HG03460 (cell line): ENCODE results near the gene PCED1A.
A peak's percentile ranks its signal among the peaks of the same experiment; 100 is the strongest.

Source experiments
- ATAC-seq: cut with Tn5 transposase; IDR thresholded peaks from one replicate; pipeline ENCODE4 v1.9.1; 2021; ENCODE audit not compliant: unreplicated experiment

Gene PCED1A

DNA sequence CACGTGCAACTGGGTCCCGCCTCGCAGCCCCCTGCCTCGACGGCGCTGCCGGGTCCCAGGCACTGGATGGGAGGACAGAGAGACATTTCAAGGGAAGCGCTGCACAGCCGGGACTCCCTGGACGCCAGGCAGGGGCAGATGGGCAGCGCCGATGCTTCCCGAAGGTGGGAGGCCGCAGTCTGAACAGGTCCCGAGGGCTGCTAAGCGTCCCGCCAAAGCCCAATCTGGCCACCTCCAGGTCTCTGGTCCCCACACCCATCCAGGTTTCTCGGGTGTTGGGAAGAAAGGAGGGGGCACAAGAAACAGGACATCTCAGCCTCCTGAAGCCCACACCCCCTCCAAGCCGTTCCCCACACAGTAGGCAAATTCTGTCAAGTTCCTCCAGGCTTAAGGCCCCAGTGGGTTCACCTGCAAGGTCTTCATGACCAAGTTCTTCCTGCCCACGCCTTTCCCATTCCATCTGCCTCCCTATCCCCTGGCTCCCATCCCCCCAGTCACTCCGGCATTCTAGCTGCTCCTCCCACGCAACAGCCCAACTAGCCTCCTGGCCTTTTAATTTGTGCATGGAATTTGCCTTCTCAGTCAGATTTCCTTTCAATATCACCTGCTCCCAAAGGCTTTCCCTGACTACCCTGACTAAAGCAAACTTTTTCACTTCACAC, 34.6 kb downstream of the PCED1A start:
- ATAC-seq: no peak

- no peak for ATAC-seq
These were observed 35.4 kb downstream of the PCED1A start for GRCh38 chr20:2804852-2805688.

GRCh38 chr20:2804041-2804828, 36.2 kb downstream of the PCED1A start:
- ATAC-seq: no peak

DNA sequence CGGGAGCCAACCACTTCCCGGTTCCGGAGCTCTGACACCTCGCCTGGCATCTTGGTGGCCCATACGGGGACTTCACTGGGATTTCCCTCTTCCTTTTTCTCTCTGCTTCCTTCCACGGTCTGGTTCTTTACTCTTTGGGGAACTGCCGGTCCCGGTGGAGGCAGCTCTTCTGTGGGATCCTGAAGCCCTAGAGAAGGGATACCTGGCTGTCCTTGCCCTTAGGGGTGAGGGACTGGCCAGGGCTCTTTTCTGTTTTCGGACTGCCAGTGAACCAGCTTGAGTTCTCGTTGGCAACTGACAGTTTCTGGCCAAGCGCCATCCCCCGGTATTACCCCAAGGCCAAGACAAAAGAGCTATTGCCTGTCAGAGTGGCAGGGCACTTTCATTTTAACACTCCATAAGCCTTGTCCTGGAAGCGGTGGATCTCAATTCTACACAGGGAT, 39.1 kb downstream of the PCED1A start:
- ATAC-seq: peak; percentile 9

DNA sequence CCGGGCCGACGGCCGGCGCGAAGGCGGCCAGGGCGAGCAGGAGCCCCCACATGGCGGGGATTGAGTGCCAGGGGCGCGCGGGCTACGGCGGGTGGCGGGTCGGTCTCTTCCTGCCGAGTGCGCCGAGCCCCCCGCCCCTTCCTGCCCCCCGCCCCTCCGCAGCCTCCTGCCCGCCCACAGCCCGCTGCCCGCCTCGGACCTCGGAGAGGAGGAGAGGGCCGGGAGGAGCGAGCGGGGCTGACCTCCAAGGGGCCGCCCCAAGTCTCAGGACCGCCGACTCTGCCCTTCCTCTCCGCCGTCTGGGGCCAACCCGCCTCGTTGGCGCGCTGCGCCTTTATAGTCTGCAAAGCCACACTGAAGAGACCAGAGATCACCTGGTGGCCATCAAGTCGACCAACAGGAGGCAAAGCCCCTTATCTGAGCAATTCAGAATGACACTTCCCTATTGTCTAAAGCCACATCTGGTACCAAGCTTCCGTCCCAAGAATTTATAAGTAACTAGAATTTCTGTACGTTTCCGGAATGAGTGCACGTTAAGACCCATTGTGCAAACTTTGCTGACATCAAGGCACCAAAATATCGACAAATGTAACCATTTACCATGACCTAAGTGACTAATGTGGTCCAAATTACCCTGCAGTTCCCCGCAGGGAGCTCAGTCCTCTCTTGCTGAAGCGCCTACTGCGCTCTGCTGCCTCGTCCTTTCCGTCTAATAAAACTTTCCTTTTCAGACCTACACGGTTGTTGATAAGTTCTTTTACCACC, 39.8 kb downstream of the PCED1A start, which contains the start of gene CPXM1:
CPXM1 (minus strand) TSS at position 107 of the 765 bp plus-strand sequence; CDS start at position 52, 55 bp downstream.
- ATAC-seq: peak; percentile 67

- ATAC-seq: peak; percentile 21
These were observed 40.6 kb downstream of the PCED1A start for GRCh38 chr20:2799688-2800520.

DNA sequence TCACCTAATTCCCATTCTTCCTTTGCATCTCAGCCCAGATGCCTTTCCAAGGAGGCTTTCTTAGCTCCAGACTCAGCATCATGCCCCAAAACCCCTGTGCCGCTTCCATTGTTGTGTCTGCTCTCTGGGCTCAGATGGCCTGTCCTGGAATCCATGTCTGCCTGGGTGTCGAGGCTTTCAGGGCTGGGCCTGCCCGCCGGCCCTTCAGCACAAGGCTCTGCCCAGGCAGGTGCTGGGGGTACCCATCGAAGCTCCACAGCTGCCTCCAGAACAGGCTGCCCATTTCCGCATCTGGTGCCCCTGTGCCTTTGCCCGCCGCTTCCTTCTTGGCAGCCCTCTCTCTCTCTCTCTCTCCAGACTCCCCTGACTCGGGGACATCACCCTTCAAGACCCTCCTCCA, 41.2 kb downstream of the PCED1A start:
- ATAC-seq: no peak

DNA sequence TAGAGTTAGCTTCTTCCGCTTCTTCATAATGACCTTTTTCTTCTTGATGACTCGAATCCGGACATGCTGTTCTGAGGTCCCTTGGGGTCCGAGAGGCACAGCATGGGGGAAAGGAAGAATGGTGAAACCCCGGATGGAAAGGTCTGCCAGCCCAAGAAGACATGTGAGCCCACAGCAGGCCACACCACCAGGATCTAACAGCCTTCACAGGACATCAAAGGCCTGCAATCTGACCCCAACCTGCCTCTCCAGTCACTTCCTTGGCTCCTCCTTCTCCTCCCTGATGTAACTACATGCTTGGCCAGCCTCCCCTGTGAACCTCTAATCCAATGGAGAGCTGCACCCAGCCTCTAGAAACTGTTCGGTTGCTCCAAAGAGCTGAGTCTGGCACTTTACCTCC, 41.6 kb downstream of the PCED1A start:
- no peak for ATAC-seq

- ATAC-seq: no peak
These were observed 42.2 kb downstream of the PCED1A start for GRCh38 chr20:2798095-2798805.

DNA sequence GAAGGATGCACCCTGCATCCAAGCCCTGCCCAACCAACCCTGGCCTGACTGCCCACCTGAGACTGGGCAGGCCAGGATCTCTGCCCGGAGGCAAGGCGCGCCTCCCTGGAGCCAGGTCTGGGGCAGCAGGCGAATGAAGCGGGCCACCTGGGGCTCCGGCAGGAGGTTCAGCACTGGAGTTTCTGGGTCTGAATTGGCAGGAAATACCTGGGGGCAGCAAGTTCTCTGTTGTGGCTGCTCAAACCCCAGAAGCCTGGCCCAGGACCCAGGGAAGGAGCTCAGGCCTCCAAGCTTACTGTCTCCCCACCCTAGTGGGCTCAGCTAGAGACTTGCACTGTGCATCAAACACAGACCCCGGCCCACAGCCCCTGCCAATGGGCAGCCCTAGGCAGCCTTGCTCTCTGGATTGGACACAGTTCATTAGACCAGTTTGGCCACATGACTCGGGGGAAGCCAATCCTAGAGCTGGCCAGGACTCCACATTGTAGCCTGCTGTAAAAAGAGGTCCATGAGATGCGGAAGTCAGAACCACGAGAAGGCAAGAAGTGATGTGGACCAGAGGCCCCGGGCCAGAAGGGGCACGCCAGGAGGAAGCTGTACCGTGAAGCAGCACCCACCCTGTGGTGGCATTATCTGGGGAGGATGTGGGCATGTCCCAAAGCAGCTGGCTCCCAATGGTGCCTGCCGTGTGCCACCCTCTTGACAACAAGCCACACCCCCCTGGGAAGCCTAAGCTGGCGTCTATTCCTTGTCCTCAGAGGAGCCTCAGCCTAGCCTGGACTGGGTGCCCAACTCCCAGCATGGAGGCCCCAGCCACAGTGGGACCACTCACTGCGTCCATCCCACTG, 43.1 kb downstream of the PCED1A start:
- no peak for ATAC-seq

DNA sequence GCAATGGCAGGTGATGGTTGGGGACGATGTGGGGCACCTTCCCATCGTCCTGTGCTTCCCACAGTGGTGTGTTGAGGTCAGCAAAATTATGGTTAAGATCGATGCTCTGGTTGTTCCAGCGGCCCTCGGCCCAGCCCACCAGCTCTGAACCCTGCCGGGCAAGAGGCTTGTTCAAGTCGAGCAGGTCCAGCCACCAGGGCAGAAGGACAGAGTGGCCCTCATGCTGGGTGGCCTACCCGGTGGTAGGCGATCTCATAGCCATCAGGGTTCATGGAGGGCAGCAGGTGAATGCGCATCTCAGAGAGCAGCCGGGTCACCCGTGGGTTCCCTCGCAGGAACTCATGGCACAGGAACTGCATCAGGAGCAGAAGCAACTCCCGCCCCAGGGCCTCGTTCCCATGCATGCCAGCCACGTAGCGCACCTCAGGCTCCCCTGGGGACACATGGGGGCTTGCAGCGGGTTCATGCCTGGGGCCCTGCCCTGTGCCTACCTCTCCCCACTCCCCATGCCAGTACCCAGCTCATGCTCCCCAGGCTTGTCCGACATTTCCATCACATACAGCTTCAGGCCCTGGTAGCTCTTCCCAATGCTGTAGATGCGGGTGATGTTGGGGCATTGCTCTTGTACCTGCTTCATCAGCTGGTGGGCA, 44.3 kb downstream of the PCED1A start:
- ATAC-seq: no peak

DNA sequence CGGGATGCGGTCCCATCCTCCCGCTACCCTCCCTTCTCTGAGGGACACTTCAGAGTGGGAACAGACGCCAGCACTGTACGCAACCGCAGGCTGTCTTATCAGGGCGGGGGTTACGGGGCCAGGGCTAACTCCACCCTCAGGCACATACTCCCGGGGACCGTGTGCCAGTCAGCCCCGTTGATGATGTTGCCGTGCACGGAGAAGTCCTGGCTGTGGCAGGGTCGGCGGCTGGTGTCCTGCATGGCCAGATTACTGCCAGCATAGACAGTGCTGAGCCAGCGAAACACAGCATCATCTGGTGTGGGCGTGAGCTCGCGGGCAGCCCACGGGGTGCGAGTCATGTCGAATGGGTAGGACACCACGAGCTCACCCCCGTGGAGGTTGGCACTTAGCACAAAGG, 45.0 kb downstream of the PCED1A start:
- ATAC-seq: no peak

GRCh38 chr20:2794866-2795447, 45.5 kb downstream of the PCED1A start:
- no peak for ATAC-seq

- ATAC-seq: no peak
These were observed 46.2 kb downstream of the PCED1A start for GRCh38 chr20:2794202-2794748.

DNA sequence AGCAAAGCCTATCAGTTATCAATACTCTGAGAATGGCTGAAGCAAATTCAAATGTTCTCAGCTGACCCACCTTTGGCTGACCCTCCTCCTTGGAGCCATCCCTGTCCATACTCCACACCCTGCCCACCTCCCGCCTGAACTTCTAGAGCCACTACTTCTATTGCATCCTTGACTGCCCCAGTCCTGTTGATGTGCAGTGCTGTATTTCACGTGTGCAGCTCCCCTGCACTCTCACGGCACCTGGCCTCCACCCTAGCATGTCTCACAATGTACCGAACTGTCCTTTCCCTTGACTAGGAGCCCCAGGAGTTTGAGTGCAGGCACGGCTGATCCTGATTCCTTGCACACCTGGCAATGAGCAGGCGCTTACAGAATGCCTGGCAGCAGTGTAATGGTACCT, 47.0 kb downstream of the PCED1A start:
- no peak for ATAC-seq
